Measurements from ENCODE around the gene LCP2. TPM values are rescaled to one million over a fixed set of nuclear protein-coding genes. Genes with fewer than 3 reads are reported as not detected.

The LCP2 gene
- total and polyA plus RNA-seq, 2 donors from 2014 or later: 4.6 to 48.8 TPM

DNA sequence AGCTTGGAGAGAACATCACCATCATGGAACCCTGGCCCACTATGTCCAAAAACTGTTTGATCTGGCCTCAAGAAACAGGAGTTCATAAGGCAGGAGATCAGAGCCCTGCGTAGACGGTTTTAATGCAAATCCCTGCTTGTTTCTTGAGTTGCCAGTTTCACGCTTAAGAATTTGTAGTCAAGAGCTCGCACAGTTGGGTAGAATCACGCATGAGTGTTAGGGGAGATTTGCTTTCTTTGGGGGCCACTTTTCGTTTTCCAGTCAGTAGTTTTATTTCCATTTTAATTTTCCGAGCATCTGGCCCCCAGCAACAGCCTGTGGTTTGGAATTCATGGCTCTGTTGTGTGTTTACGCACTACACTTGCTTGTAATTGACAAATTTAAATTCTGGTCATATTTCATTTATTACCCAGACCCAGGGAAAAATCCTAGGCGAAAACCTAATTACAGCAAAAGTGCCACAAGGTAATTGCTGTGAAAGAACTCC, 71.4 kb downstream of the LCP2 start:
- DNase-seq: no peak
- H3K27ac ChIP-seq (ENCODE audit: low read depth in 2 of 2, low read length in 2 of 2): no peak overlapping the region
- TF ChIP-seq, protein P1, sequence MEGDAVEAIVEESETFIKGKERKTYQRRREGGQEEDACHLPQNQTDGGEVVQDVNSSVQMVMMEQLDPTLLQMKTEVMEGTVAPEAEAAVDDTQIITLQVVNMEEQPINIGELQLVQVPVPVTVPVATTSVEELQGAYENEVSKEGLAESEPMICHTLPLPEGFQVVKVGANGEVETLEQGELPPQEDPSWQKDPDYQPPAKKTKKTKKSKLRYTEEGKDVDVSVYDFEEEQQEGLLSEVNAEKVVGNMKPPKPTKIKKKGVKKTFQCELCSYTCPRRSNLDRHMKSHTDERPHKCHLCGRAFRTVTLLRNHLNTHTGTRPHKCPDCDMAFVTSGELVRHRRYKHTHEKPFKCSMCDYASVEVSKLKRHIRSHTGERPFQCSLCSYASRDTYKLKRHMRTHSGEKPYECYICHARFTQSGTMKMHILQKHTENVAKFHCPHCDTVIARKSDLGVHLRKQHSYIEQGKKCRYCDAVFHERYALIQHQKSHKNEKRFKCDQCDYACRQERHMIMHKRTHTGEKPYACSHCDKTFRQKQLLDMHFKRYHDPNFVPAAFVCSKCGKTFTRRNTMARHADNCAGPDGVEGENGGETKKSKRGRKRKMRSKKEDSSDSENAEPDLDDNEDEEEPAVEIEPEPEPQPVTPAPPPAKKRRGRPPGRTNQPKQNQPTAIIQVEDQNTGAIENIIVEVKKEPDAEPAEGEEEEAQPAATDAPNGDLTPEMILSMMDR (IDR thresholded peaks at IDR 0.05; ENCODE audit: borderline replicate concordance, extremely low read depth, insufficient read depth): no peak
- H3K27me3 ChIP-seq (ENCODE audit: control insufficient read depth, insufficient read depth, low read length): no peaks in the 10 kb centered on the region
- FAIRE-seq: no peak
- intact Hi-C loops (cut with DNase I): loop anchor here (5.0 kb wide), 1 partner anchor 196 kb away; no protein-coding TSS in a partner anchor
- no peak overlapping the region for H3K9ac ChIP-seq (ENCODE audit: low read length in 3 of 3)
- H3K4me1 ChIP-seq (ENCODE audit: control insufficient read depth in 2 of 3, insufficient read depth in 2 of 3, low read depth in 1 of 3, low read length in 3 of 3): no peaks in the 10 kb centered on the region
- no peaks in the 10 kb centered on the region for H3K9me3 ChIP-seq (ENCODE audit: control insufficient read depth in 2 of 3, insufficient read depth in 1 of 3, low read length in 3 of 3)
- no peaks in the 10 kb centered on the region for H3K36me3 ChIP-seq (ENCODE audit: control insufficient read depth in 2 of 3, insufficient read depth in 3 of 3, low read length in 3 of 3)
- H3K4me3 ChIP-seq (ENCODE audit: low read length in 3 of 3): no peak overlapping the region

DNA sequence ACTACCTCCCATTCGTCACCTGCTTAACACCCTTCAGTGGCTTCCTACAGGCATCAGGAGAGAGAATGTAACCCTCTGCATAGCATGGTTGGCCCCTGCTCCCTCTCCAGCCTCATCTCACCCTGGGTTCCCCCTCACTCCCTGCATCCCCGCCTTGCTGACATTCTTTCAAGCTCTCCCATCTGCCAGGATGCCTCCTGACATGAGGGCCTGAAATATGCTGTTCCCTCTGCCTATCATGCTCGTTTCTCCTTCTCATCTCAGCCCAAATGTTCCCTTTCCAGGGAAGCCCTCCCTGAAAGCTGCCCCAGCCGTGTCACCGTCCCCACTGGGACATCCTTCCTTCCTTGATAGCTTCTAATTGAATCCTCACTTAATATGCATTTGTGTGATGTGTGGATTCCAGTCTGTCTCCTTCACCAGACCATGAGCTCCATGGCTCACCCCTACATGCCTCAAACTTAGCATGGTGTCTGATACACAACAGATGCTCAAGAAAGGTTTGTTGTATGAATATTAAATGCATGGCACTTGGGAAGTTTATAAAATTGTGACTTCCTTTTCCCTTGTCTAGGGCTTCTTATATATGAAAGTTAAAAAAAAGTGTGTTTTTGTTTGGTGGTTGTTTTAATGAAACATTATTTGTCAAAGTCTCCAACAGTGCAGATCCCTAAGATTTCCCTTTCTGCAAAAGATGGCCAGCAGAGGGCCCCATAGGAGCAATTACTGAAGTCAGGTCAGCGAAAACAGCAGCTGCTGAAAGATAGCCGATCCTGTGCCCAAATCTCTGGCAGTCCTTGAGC, 72.0 kb downstream of the LCP2 start:
- H3K4me1 ChIP-seq (ENCODE audit: control insufficient read depth in 2 of 3, insufficient read depth in 2 of 3, low read depth in 1 of 3, low read length in 3 of 3): no peaks in the 10 kb centered on the region
- intact Hi-C loops (cut with DNase I): loop anchor here (5.0 kb wide), 1 partner anchor 197 kb away; no protein-coding TSS in a partner anchor
- H3K4me3 ChIP-seq (ENCODE audit: low read length in 3 of 3): no peak overlapping the region
- H3K9me3 ChIP-seq (ENCODE audit: control insufficient read depth in 2 of 3, insufficient read depth in 1 of 3, low read length in 3 of 3): no peaks in the 10 kb centered on the region
- FAIRE-seq: peak; percentile 8
- H3K36me3 ChIP-seq (ENCODE audit: control insufficient read depth in 2 of 3, insufficient read depth in 3 of 3, low read length in 3 of 3): no peaks in the 10 kb centered on the region
- H3K9ac ChIP-seq (ENCODE audit: low read length in 3 of 3): no peak overlapping the region
- TF ChIP-seq, protein P1 (IDR thresholded peaks at IDR 0.05; ENCODE audit: borderline replicate concordance, extremely low read depth, insufficient read depth): peak; percentile 77
- DNase-seq: peak; percentile 75 to 92 (median 78)
- H3K27me3 ChIP-seq (ENCODE audit: control insufficient read depth, insufficient read depth, low read length): no peaks in the 10 kb centered on the region
- H3K27ac ChIP-seq (ENCODE audit: low read depth in 2 of 2, low read length in 2 of 2): no peak overlapping the region

DNA sequence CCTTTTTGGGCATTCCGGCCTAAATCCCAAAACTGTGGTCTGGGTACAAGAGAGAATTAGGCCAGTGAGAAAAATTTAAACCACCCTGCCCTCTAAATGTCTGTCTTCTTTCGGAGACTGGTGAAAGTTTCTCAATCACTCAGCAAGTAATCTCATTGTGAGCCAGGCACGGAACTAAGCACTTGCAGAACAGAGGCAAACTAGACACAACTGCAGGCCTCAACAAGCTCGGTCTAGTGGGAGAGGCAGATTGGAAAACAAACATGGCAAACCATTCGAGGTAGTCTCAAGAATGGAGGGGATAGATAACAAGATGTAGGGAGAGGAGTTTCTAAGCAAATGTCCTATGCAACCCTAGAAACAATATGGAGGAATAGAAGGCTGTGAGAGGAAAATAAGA, 73.7 kb downstream of the LCP2 start:
- intact Hi-C loops (cut with DNase I): no loop called here
- TF ChIP-seq, protein P1 (IDR thresholded peaks at IDR 0.05; ENCODE audit: borderline replicate concordance, extremely low read depth, insufficient read depth): no peak
- Histone ChIP-seq H3K27me3 (ENCODE audit: control insufficient read depth, insufficient read depth, low read length) (no peaks in the 10 kb centered on the region), H3K4me1 (ENCODE audit: control insufficient read depth in 2 of 3, insufficient read depth in 2 of 3, low read depth in 1 of 3, low read length in 3 of 3) (no peaks in the 10 kb centered on the region), H3K9me3 (ENCODE audit: control insufficient read depth in 2 of 3, insufficient read depth in 1 of 3, low read length in 3 of 3) (no peaks in the 10 kb centered on the region), H3K9ac (ENCODE audit: low read length in 3 of 3) (no peak overlapping the region), H3K27ac (ENCODE audit: low read depth in 2 of 2, low read length in 2 of 2) (peak overlapping the region in 1 of 2 donors; percentile 24), H3K4me3 (ENCODE audit: low read length in 3 of 3) (no peak overlapping the region), H3K36me3 (ENCODE audit: control insufficient read depth in 2 of 3, insufficient read depth in 3 of 3, low read length in 3 of 3) (no peaks in the 10 kb centered on the region)
- FAIRE-seq (no peak), DNase-seq (no peak)

Data from kidney (tissue), 14 donors.